MCF 10A (cell line): ENCODE results near the gene COL20A1. TPM values are rescaled to one million over a fixed set of nuclear protein-coding genes. Genes with fewer than 3 reads are reported as not detected.

ENCODE experiments used
- BruUV-seq: library from RNA; stranded (reverse); fragments of 400-500 nt; replicated peaks from 2 replicates; lab custom pipeline; 2021; lab: Mats Ljungman, UMichigan
- CTCF ChIA-PET: fragments of 300-600 bp; sonication (Branson Sonifier 250); formaldehyde crosslinking; extraction: SDS; loops from one replicate; lab custom pipeline; 2021; ENCODE audit warnings: antibody characterized with exemption, inconsistent platforms; lab: Yijun Ruan, JAX
- POLR2A ChIA-PET: fragments of 300-600, 350-650 bp; sonication (Branson Sonifier 250); formaldehyde crosslinking; extraction: SDS; loops from one replicate; lab custom pipeline; 2020; ENCODE audit warnings: antibody characterized with exemption, inconsistent platforms; lab: Yijun Ruan, JAX
- DNase-seq: peaks from one replicate; pipeline ENCODE4 v3.0.0-alpha.2; 2018; ENCODE audit not compliant: unreplicated experiment
- H3K27ac Mint-ChIP-seq: one replicate; pipeline ENCODE4 v1.8.0; 2022; ENCODE audit warnings: mild to moderate bottlenecking, low read depth, mixed read lengths; ENCODE audit not compliant: unreplicated experiment
- H3K27me3 Mint-ChIP-seq: one replicate; pipeline ENCODE4 v1.8.0; 2022; ENCODE audit warnings: mixed read lengths; ENCODE audit not compliant: insufficient read depth, unreplicated experiment
- H3K36me3 Mint-ChIP-seq: one replicate; pipeline ENCODE4 v1.8.0; 2022; ENCODE audit warnings: mild to moderate bottlenecking, moderate library complexity, mixed read lengths; ENCODE audit not compliant: insufficient read depth, unreplicated experiment
- H3K4me1 Mint-ChIP-seq: one replicate; pipeline ENCODE4 v1.8.0; 2022; ENCODE audit warnings: mixed read lengths; ENCODE audit not compliant: insufficient read depth, unreplicated experiment
- H3K4me3 Mint-ChIP-seq: one replicate; pipeline ENCODE4 v1.8.0; 2022; ENCODE audit warnings: mild to moderate bottlenecking, moderate library complexity, mixed read lengths; ENCODE audit not compliant: unreplicated experiment
- H3K9me3 Mint-ChIP-seq: one replicate; pipeline ENCODE4 v1.8.0; 2022; ENCODE audit warnings: mixed read lengths; ENCODE audit not compliant: unreplicated experiment
- CTCF ChIP-seq: fragments of 200-600 bp; IDR thresholded peaks from one replicate; pipeline ENCODE4 v1.8.0; 2022; ENCODE audit warnings: antibody characterized with exemption, mild to moderate bottlenecking; ENCODE audit not compliant: unreplicated experiment
- intact Hi-C: fragments of 100-400 bp; cut with micrococcal nuclease; formaldehyde crosslinking; loops from 2 replicates; pipeline ENCODE4 v1.14.1; 2022
- total RNA-seq: library from RNA; stranded (reverse); gene quantifications from 2 replicates; pipeline ENCODE4 v1.2.3, GENCODE V29; 2022

COL20A1 gene
- total RNA-seq, 1 experiment from 2014 or later, result 0.14 TPM

- ChIA-PET CTCF (interaction anchor here (0.6 to 0.7 kb wide), 3 partner anchors 137 to 467 kb away, joined by 3 read pairs; no protein-coding TSS in a partner anchor), POLR2A (interaction anchor here (0.9 kb wide), 1 partner anchor 16 kb away, joined by 3 read pairs; no protein-coding TSS in a partner anchor)
- intact Hi-C loops, result no loop called here
- no peaks in the 10 kb centered on the region for H3K36me3 Mint-ChIP-seq
- TF ChIP-seq CTCF, result no peak
- H3K9me3 Mint-ChIP-seq, result no peaks in the 10 kb centered on the region
- H3K4me1 Mint-ChIP-seq, result no peaks in the 10 kb centered on the region
- DNase-seq, result no peak
- H3K27ac Mint-ChIP-seq, result no peak overlapping the region
- H3K27me3 Mint-ChIP-seq, result peaks cover 12% of the 10 kb centered on the region
- no TSS peak for BruUV-seq
- H3K4me3 Mint-ChIP-seq, result no peak overlapping the region
Measured at GRCh38 chr20:63359937-63360849, 67.2 kb downstream of the COL20A1 start.

GRCh38 chr20:63360850-63361518 is 68.0 kb downstream of the COL20A1 start, which contains the start of gene CHRNA4:
CHRNA4 (minus strand) TSS chr20:63361349; CDS start chr20:63361165, 184 bp downstream.
- peaks cover 12% of the 10 kb centered on the region for H3K27me3 Mint-ChIP-seq
- intact Hi-C loops, result no loop called here
- no TSS peak for BruUV-seq
- no peaks in the 10 kb centered on the region for H3K9me3 Mint-ChIP-seq
- TF ChIP-seq CTCF, result no peak
- no peak within 1 kb of the TSS for H3K27ac Mint-ChIP-seq
- H3K4me1 Mint-ChIP-seq, result no peaks in the 10 kb centered on the region
- ChIA-PET CTCF (no interaction called here), POLR2A (interaction anchor here (0.9 kb wide), 1 partner anchor 16 kb away, joined by 3 read pairs; no protein-coding TSS in a partner anchor)
- DNase-seq, result no peak
- no peaks in the 10 kb centered on the region for H3K36me3 Mint-ChIP-seq
- no peak within 1 kb of the TSS for H3K4me3 Mint-ChIP-seq

GRCh38 chr20:63361519-63362435 is 68.8 kb downstream of the COL20A1 start:
- Mint-ChIP-seq H3K4me3 (no peak overlapping the region), H3K9me3 (no peaks in the 10 kb centered on the region), H3K4me1 (no peaks in the 10 kb centered on the region), H3K27ac (no peak overlapping the region), H3K27me3 (peaks cover 12% of the 10 kb centered on the region), H3K36me3 (no peaks in the 10 kb centered on the region)
- intact Hi-C loops, result no loop called here
- ChIA-PET CTCF (interaction anchor here (1.4 to 3.3 kb wide), 2 partner anchors 53 to 138 kb away, joined by 6 to 10 read pairs; no protein-coding TSS in a partner anchor), POLR2A (no interaction called here)
- TF ChIP-seq CTCF, result no peak
- BruUV-seq, result no TSS peak
- DNase-seq, result no peak
